B cell (primary cell): ENCODE results near the gene UBA7. TPM values are rescaled to one million over a fixed set of nuclear protein-coding genes. Genes with fewer than 3 reads are reported as not detected.

Experiments used
- ATAC-seq: fragments of 200-7000 bp; cut with Tn5 transposase; one replicate; pipeline ENCODE4 v1.10.0; 2021; ENCODE audit warnings: low read depth, mild to moderate bottlenecking, moderate number of reproducible peaks, moderate library complexity
- CTCF ChIA-PET: fragments of 350-600 bp; sonication (Branson Sonifier 250); formaldehyde crosslinking; loops from one replicate; lab custom pipeline; 2021; ENCODE audit warnings: antibody characterized with exemption, inconsistent platforms; lab: Charles Lee
- POLR2A ChIA-PET: fragments of 350-600 bp; sonication (Branson Sonifier 250); formaldehyde crosslinking; loops from one replicate; lab custom pipeline; 2021; ENCODE audit warnings: antibody characterized with exemption; lab: Charles Lee
- DNase-seq: peaks from one replicate; pipeline ENCODE4 v3.0.0; 2013
- H2AFZ ChIP-seq: 2 replicates; pipeline ENCODE4 v1.6.1; 2012; ENCODE audit warnings: mild to moderate bottlenecking, low read depth, low read length; ENCODE audit not compliant: insufficient read depth, poor library complexity, severe bottlenecking
- H3K27ac ChIP-seq, 2 donors: 1 replicate in 1 of 2; 2 replicates in 1 of 2; pipeline ENCODE4 v1.5.1; 2012 to 2013; ENCODE audit warnings: low read length in 2 of 2, mild to moderate bottlenecking in 2 of 2, moderate library complexity in 1 of 2
- H3K27me3 ChIP-seq, 4 experiments: fragments of 200-600 bp in 1 of 4; sonication (generic) in 1 of 4; replicated peaks in 1 of 4; 1 replicate in 2 of 4; 2 replicates in 2 of 4; pipeline versions ENCODE4 v1.6.1 to v1.7.0; 2013 to 2016; ENCODE audit warnings: low read length in 3 of 4, mild to moderate bottlenecking in 2 of 4, mixed read lengths in 1 of 4, moderate library complexity in 1 of 4; ENCODE audit not compliant: insufficient read depth in 4 of 4, control insufficient read depth in 3 of 4; ENCODE audit errors: control extremely low read depth in 1 of 4
- H3K36me3 ChIP-seq, 2 experiments: replicated peaks in 1 of 2; 1 replicate in 1 of 2; 2 replicates in 1 of 2; pipeline versions ENCODE4 v1.6.1 to v1.7.1; 2013; ENCODE audit warnings: low read length in 1 of 2; ENCODE audit not compliant: insufficient read depth in 2 of 2, control insufficient read depth in 1 of 2; ENCODE audit errors: control extremely low read depth in 1 of 2, extremely low read depth in 1 of 2
- H3K4me1 ChIP-seq, 2 donors: fragments of 200-600 bp in 1 of 2; sonication (generic) in 1 of 2; 1 replicate in 1 of 2; 2 replicates in 1 of 2; pipeline versions ENCODE4 v1.5.1 to v1.6.1; 2013 to 2017; ENCODE audit warnings: low read length in 2 of 2; ENCODE audit not compliant: control insufficient read depth in 2 of 2, insufficient read depth in 2 of 2
- H3K4me2 ChIP-seq: replicated peaks from 2 replicates; pipeline ENCODE3; 2012; ENCODE audit warnings: mild to moderate bottlenecking, low read depth, low read length; ENCODE audit not compliant: poor library complexity, severe bottlenecking
- H3K4me3 ChIP-seq, 5 experiments: fragments of 200-600 bp in 1 of 5; sonication (generic) in 1 of 5; 1 replicate in 3 of 5; 2 replicates in 2 of 5; pipeline versions ENCODE4 v1.5.1 to v1.7.0; 2011 to 2016; ENCODE audit warnings: low read length in 4 of 5, mild to moderate bottlenecking in 4 of 5, low read depth in 2 of 5, control low read depth in 1 of 5, moderate library complexity in 1 of 5; ENCODE audit not compliant: insufficient read depth in 1 of 5; ENCODE audit errors: control extremely low read depth in 1 of 5, extremely low read depth in 1 of 5
- H3K79me2 ChIP-seq: fragments of 200-600 bp; sonication (generic); one replicate; pipeline ENCODE4 v1.6.0; 2016; ENCODE audit warnings: low read length; ENCODE audit not compliant: control insufficient read depth, insufficient read depth
- H3K9ac ChIP-seq: fragments of 200-600 bp; sonication (generic); 2 replicates; pipeline ENCODE4 v1.6.1; 2017; ENCODE audit warnings: mild to moderate bottlenecking, low read length, moderate library complexity
- H3K9me3 ChIP-seq, 3 donors: one replicate each; pipeline versions ENCODE4 v1.6.1 to v1.7.1; 2013; ENCODE audit warnings: low read length in 2 of 3; ENCODE audit not compliant: control insufficient read depth in 2 of 3, insufficient read depth in 1 of 3; ENCODE audit errors: control extremely low read depth in 1 of 3
- H4K20me1 ChIP-seq: 2 replicates; pipeline ENCODE4 v1.6.0; 2012; ENCODE audit warnings: mild to moderate bottlenecking, low read length; ENCODE audit not compliant: insufficient read depth, control insufficient read depth, poor library complexity, severe bottlenecking
- H3K27ac Mint-ChIP-seq: one replicate; pipeline ENCODE4 v1.8.0; 2021; ENCODE audit warnings: mixed read lengths
- H3K27me3 Mint-ChIP-seq: one replicate; pipeline ENCODE4 v1.8.0; 2021; ENCODE audit warnings: mixed read lengths
- H3K4me1 Mint-ChIP-seq: one replicate; pipeline ENCODE4 v1.8.0; 2021; ENCODE audit warnings: mixed read lengths
- H3K4me3 Mint-ChIP-seq: one replicate; pipeline ENCODE4 v1.8.0; 2021; ENCODE audit warnings: mixed read lengths
- H3K9me3 Mint-ChIP-seq: one replicate; pipeline ENCODE4 v1.8.0; 2022; ENCODE audit warnings: mixed read lengths; ENCODE audit not compliant: insufficient read depth
- CTCF ChIP-seq: fragments of 200-600 bp; IDR thresholded peaks from one replicate; pipeline ENCODE4 v1.8.0; 2022; ENCODE audit warnings: antibody characterized with exemption, mild to moderate bottlenecking
- EZH2 ChIP-seq: IDR thresholded peaks from 2 replicates; pipeline ENCODE4 v1.6.1; 2012; ENCODE audit warnings: borderline replicate concordance, low read depth, mild to moderate bottlenecking, moderate library complexity, low read length; ENCODE audit not compliant: insufficient read depth, poor library complexity, severe bottlenecking
- WGBS: methylation state at CpG from one replicate; pipeline ENCODE4 v1.1.5; 2013; ENCODE audit warnings: missing lambda C conversion rate; ENCODE audit not compliant: insufficient coverage; 5-methylcytosine and 5-hydroxymethylcytosine counted together
- intact Hi-C: fragments of 100-400 bp; cut with micrococcal nuclease; formaldehyde crosslinking; loops from one replicate; pipeline ENCODE4 v1.10.0; 2022
- polyA plus RNA-seq: library from polyadenylated mRNA; depleted of rRNA; stranded (reverse); fragments of >200 nt; gene quantifications from 2 replicates; pipeline ENCODE4 v1.2.3, GENCODE V29; 2012
- total RNA-seq, 2 donors: library from RNA; stranded (reverse); fragments of 120-200 nt in 1 of 2; gene quantifications; 1 replicate in 1 of 2; 2 replicates in 1 of 2; pipeline versions ENCODE4 v1.2.3 to v1.2.4, GENCODE V29; 2013 to 2022

UBA7 gene
- total and polyA plus RNA-seq, 2 donors (not counting 1 experiment from before 2014, with no cell fraction given): 418 to 943 TPM

- H3K4me1 Mint-ChIP-seq: peaks cover 15% of the 10 kb centered on the region
- H3K27me3 Mint-ChIP-seq: peaks cover 5% of the 10 kb centered on the region
- Histone ChIP-seq H4K20me1 (no peaks in the 10 kb centered on the region), H3K4me1 (peaks cover 4 to 9% of the 10 kb centered on the region in 2 donors), H3K4me3 (no peak overlapping the region), H3K27ac (no peak overlapping the region), H3K4me2 (no peak overlapping the region), H3K9ac (no peak overlapping the region), H3K27me3 (peaks cover 0 to 3% (median 0%) of the 10 kb centered on the region in 4 experiments), H3K79me2 (peaks cover 9% of the 10 kb centered on the region), H2AFZ (no peak overlapping the region), H3K9me3 (no peaks in the 10 kb centered on the region), H3K36me3 (no peaks in the 10 kb centered on the region)
- ChIA-PET CTCF (interaction anchor here (15.1 kb wide), 1 partner anchor 38 kb away, joined by 547 read pairs; no protein-coding TSS in a partner anchor), POLR2A (no interaction called here)
- TF ChIP-seq EZH2 (no peak), CTCF (no peak)
- H3K9me3 Mint-ChIP-seq: no peaks in the 10 kb centered on the region
- no peak overlapping the region for H3K4me3 Mint-ChIP-seq
- 83% methylated on average over 1 of the region's 1 CpG for WGBS
- intact Hi-C loops: no loop called here
- ATAC-seq (no peak), DNase-seq (no peak)
- no peak overlapping the region for H3K27ac Mint-ChIP-seq
These were observed 14.6 kb downstream of the UBA7 start for GRCh38 chr3:49799105-49799504.

- no peaks in the 10 kb centered on the region for H3K36me3 ChIP-seq
- H3K9me3 ChIP-seq: no peaks in the 10 kb centered on the region
- H4K20me1 ChIP-seq: no peaks in the 10 kb centered on the region
- ChIA-PET POLR2A (no interaction called here), CTCF (no interaction called here)
- H3K4me2 ChIP-seq: no peak overlapping the region
- TF ChIP-seq EZH2 (no peak), CTCF (no peak)
- Mint-ChIP-seq H3K4me1 (peaks cover 1% of the 10 kb centered on the region), H3K27ac (no peak overlapping the region), H3K9me3 (no peaks in the 10 kb centered on the region), H3K27me3 (no peaks in the 10 kb centered on the region), H3K4me3 (no peak overlapping the region)
- ATAC-seq (no peak), DNase-seq (no peak)
- H3K27me3 ChIP-seq: peaks cover 0 to 3% (median 0%) of the 10 kb centered on the region in 4 experiments
- intact Hi-C loops: no loop called here
- peaks cover 0 to under 1% of the 10 kb centered on the region in 2 donors for H3K4me1 ChIP-seq
- no peak overlapping the region for H2AFZ ChIP-seq
- no peak overlapping the region for H3K4me3 ChIP-seq
- WGBS: 93% methylated on average over 21 of the region's 24 CpGs
- H3K27ac ChIP-seq: no peak overlapping the region
- H3K79me2 ChIP-seq: no peaks in the 10 kb centered on the region
- no peak overlapping the region for H3K9ac ChIP-seq
These were observed 18.5 kb downstream of the UBA7 start for GRCh38 chr3:49794926-49795905.
